ENCODE measurements around the gene MECP2. TPM values are rescaled to one million over a fixed set of nuclear protein-coding genes. Genes with fewer than 3 reads are reported as not detected.

Gene MECP2
- total RNA-seq, 2 donors from 2014 or later: 34.4 to 35.3 TPM

GRCh38 chrX:154018518-154019060 lies 78.9 kb downstream of the MECP2 start:
- Histone ChIP-seq H3K4me3 (ENCODE audit: low read length) (no peak overlapping the region), H3K4me1 (ENCODE audit: control insufficient read depth, insufficient read depth, low read length) (no peaks in the 10 kb centered on the region), H3K9me3 (ENCODE audit: control insufficient read depth, low read length) (no peaks in the 10 kb centered on the region), H3K27me3 (ENCODE audit: control insufficient read depth, insufficient read depth, low read length, poor library complexity, severe bottlenecking) (no peaks in the 10 kb centered on the region), H3K36me3 (ENCODE audit: control insufficient read depth, insufficient read depth, low read length) (no peaks in the 10 kb centered on the region), H3K9ac (ENCODE audit: extremely low read depth, low read length, poor library complexity, severe bottlenecking) (no peak overlapping the region), H3K27ac (ENCODE audit: low read depth, low read length) (no peak overlapping the region)
- Mint-ChIP-seq H3K4me3 (peak overlapping the region; percentile 64), H3K27me3 (ENCODE audit: insufficient read depth) (peaks cover 3% of the 10 kb centered on the region), H3K9me3 (peaks cover 64% of the 10 kb centered on the region), H3K4me1 (peaks cover 18% of the 10 kb centered on the region), H3K27ac (peak overlapping the region; percentile 82), H3K36me3 (ENCODE audit: low read depth) (peaks cover 11% of the 10 kb centered on the region)
- WGBS, 2 experiments (ENCODE audit: insufficient coverage in 1 of 2, insufficient read length in 1 of 2): 80 to 90% methylated on average over 1 to 14 of the region's 15 CpGs
- TF ChIP-seq CTCF (conservative IDR thresholded peaks at IDR 0.05): no peak
- DNase-seq: no peak

- Histone ChIP-seq H3K27ac (ENCODE audit: low read depth, low read length) (no peak overlapping the region), H3K27me3 (ENCODE audit: control insufficient read depth, insufficient read depth, low read length, poor library complexity, severe bottlenecking) (no peaks in the 10 kb centered on the region), H3K9ac (ENCODE audit: extremely low read depth, low read length, poor library complexity, severe bottlenecking) (no peak overlapping the region), H3K9me3 (ENCODE audit: control insufficient read depth, low read length) (no peaks in the 10 kb centered on the region), H3K4me3 (ENCODE audit: low read length) (no peak overlapping the region), H3K36me3 (ENCODE audit: control insufficient read depth, insufficient read depth, low read length) (no peaks in the 10 kb centered on the region), H3K4me1 (ENCODE audit: control insufficient read depth, insufficient read depth, low read length) (no peaks in the 10 kb centered on the region)
- Mint-ChIP-seq H3K4me3 (peak overlapping the region; percentile 64), H3K27ac (no peak overlapping the region), H3K9me3 (peaks cover 65% of the 10 kb centered on the region), H3K4me1 (peaks cover 16% of the 10 kb centered on the region), H3K36me3 (ENCODE audit: low read depth) (peaks cover 13% of the 10 kb centered on the region), H3K27me3 (ENCODE audit: insufficient read depth) (peaks cover 3% of the 10 kb centered on the region)
- no peak for DNase-seq
- no peak for TF ChIP-seq CTCF (conservative IDR thresholded peaks at IDR 0.05)
- 96 to 100% methylated on average over 1 to 25 of the region's 26 CpGs for WGBS, 2 experiments (ENCODE audit: insufficient coverage in 1 of 2, insufficient read length in 1 of 2)
Measured at GRCh38 chrX:154017766-154018517, 79.6 kb downstream of the MECP2 start.

GRCh38 chrX:154016366-154017076 lies 81.0 kb downstream of the MECP2 start:
- H3K9me3 ChIP-seq (ENCODE audit: control insufficient read depth, low read length): no peaks in the 10 kb centered on the region
- Mint-ChIP-seq H3K27me3 (ENCODE audit: insufficient read depth) (peaks cover 3% of the 10 kb centered on the region), H3K36me3 (ENCODE audit: low read depth) (peaks cover 17% of the 10 kb centered on the region), H3K4me3 (no peak overlapping the region), H3K4me1 (peaks cover 10% of the 10 kb centered on the region), H3K9me3 (peaks cover 61% of the 10 kb centered on the region), H3K27ac (no peak overlapping the region)
- H3K36me3 ChIP-seq (ENCODE audit: control insufficient read depth, insufficient read depth, low read length): no peaks in the 10 kb centered on the region
- no peak overlapping the region for H3K9ac ChIP-seq (ENCODE audit: extremely low read depth, low read length, poor library complexity, severe bottlenecking)
- TF ChIP-seq CTCF (conservative IDR thresholded peaks at IDR 0.05): no peak
- H3K27me3 ChIP-seq (ENCODE audit: control insufficient read depth, insufficient read depth, low read length, poor library complexity, severe bottlenecking): no peaks in the 10 kb centered on the region
- no peak for DNase-seq
- WGBS, 2 experiments (ENCODE audit: insufficient coverage in 1 of 2, insufficient read length in 1 of 2): 40 to 96% methylated on average over 1 to 24 of the region's 24 CpGs
- H3K4me1 ChIP-seq (ENCODE audit: control insufficient read depth, insufficient read depth, low read length): no peaks in the 10 kb centered on the region
- H3K4me3 ChIP-seq (ENCODE audit: low read length): no peak overlapping the region
- no peak overlapping the region for H3K27ac ChIP-seq (ENCODE audit: low read depth, low read length)

Measured in endodermal cell (in vitro differentiated cells).